CD14-positive monocyte (primary cell): Measurements from ENCODE around the gene NAV1. TPM values are rescaled to one million over a fixed set of nuclear protein-coding genes. Genes with fewer than 3 reads are reported as not detected.
"Not testable (repeated sequence)": the region's sequence is repeated elsewhere in the genome, so short reads cannot be mapped to it uniquely, and the experiment has no call there.

Experiments used
- DNase-seq, 3 donors: peaks; one replicate each; pipeline ENCODE4 v3.0.0-alpha.2; 2011 to 2022
- H2AFZ ChIP-seq: 2 replicates; pipeline ENCODE4 v1.6.0; 2012; ENCODE audit warnings: mild to moderate bottlenecking, low read depth, low read length, inconsistent platforms; ENCODE audit not compliant: insufficient read depth, poor library complexity, severe bottlenecking
- H3K27ac ChIP-seq, 2 donors: 1 replicate in 1 of 2; 2 replicates in 1 of 2; pipeline ENCODE4 v1.5.1; 2012 to 2013; ENCODE audit warnings: low read length in 2 of 2, control low read depth in 1 of 2, inconsistent platforms in 1 of 2, low read depth in 1 of 2, mild to moderate bottlenecking in 1 of 2
- H3K27me3 ChIP-seq, 2 donors: one replicate each; pipeline versions ENCODE4 v1.6.0 to v1.6.1; 2011 to 2013; ENCODE audit warnings: low read length in 2 of 2; ENCODE audit not compliant: control insufficient read depth in 2 of 2, insufficient read depth in 2 of 2
- H3K36me3 ChIP-seq, 2 donors: replicated peaks in 1 of 2; 1 replicate in 1 of 2; 2 replicates in 1 of 2; pipeline versions ENCODE4 v1.5.1 to v1.6.1; 2012 to 2013; ENCODE audit warnings: low read length in 2 of 2, control low read depth in 1 of 2, inconsistent platforms in 1 of 2, mild to moderate bottlenecking in 1 of 2; ENCODE audit not compliant: insufficient read depth in 2 of 2, control insufficient read depth in 1 of 2
- H3K4me1 ChIP-seq, 2 donors: 1 replicate in 1 of 2; 2 replicates in 1 of 2; pipeline versions ENCODE4 v1.5.1 to v1.6.1; 2012 to 2013; ENCODE audit warnings: low read length in 2 of 2, control low read depth in 1 of 2, inconsistent platforms in 1 of 2, mild to moderate bottlenecking in 1 of 2, moderate library complexity in 1 of 2; ENCODE audit not compliant: insufficient read depth in 2 of 2, control insufficient read depth in 1 of 2
- H3K4me2 ChIP-seq: replicated peaks from 2 replicates; pipeline ENCODE3; 2012; ENCODE audit warnings: low read length, moderate library complexity, mild to moderate bottlenecking; ENCODE audit not compliant: poor library complexity, severe bottlenecking; ENCODE audit errors: extremely low read depth
- H3K4me3 ChIP-seq, 3 experiments: fragments of 200-600 bp in 1 of 3; sonication (generic) in 1 of 3; replicated peaks in 1 of 3; 1 replicate in 2 of 3; 2 replicates in 1 of 3; pipeline ENCODE4 v1.5.1; 2011 to 2013; ENCODE audit warnings: low read length in 3 of 3, mild to moderate bottlenecking in 3 of 3, control low read depth in 2 of 3, low read depth in 2 of 3, inconsistent platforms in 1 of 3, moderate library complexity in 1 of 3
- H3K79me2 ChIP-seq: 2 replicates; pipeline ENCODE4 v1.6.0; 2012; ENCODE audit warnings: mild to moderate bottlenecking, control low read depth, inconsistent platforms, low read length, moderate library complexity; ENCODE audit not compliant: insufficient read depth
- H3K9ac ChIP-seq: 2 replicates; pipeline ENCODE4 v1.6.0; 2017; ENCODE audit warnings: low read length, mild to moderate bottlenecking; ENCODE audit not compliant: insufficient read depth, poor library complexity, severe bottlenecking
- H3K9me3 ChIP-seq, 2 donors: replicated peaks in 1 of 2; 1 replicate in 1 of 2; 2 replicates in 1 of 2; pipeline versions ENCODE4 v1.5.1 to v1.6.1; 2012 to 2013; ENCODE audit warnings: low read length in 2 of 2, control low read depth in 1 of 2; ENCODE audit not compliant: control insufficient read depth in 1 of 2, insufficient read depth in 1 of 2
- H4K20me1 ChIP-seq: 2 replicates; pipeline ENCODE4 v1.6.0; 2012; ENCODE audit warnings: mild to moderate bottlenecking, low read length, control low read depth, moderate library complexity; ENCODE audit not compliant: insufficient read depth
- H3K27ac Mint-ChIP-seq, 7 donors: one replicate each; pipeline ENCODE4 v1.8.0; 2020; ENCODE audit warnings: mild to moderate bottlenecking in 7 of 7, mixed read lengths in 7 of 7, moderate library complexity in 6 of 7, inconsistent platforms in 2 of 7
- H3K27me3 Mint-ChIP-seq, 3 donors: one replicate each; pipeline ENCODE4 v1.8.0; 2021 to 2022; ENCODE audit warnings: low read depth in 3 of 3, mild to moderate bottlenecking in 3 of 3, mixed read lengths in 3 of 3, moderate library complexity in 3 of 3, inconsistent platforms in 1 of 3
- H3K36me3 Mint-ChIP-seq, 2 donors: one replicate each; pipeline ENCODE4 v1.8.0; 2020; ENCODE audit warnings: mixed read lengths in 2 of 2, inconsistent platforms in 1 of 2, mild to moderate bottlenecking in 1 of 2
- H3K4me1 Mint-ChIP-seq: one replicate; pipeline ENCODE4 v1.8.0; 2020; ENCODE audit warnings: mild to moderate bottlenecking, mixed read lengths
- H3K4me3 Mint-ChIP-seq, 2 donors: one replicate each; pipeline ENCODE4 v1.8.0; 2020; ENCODE audit warnings: mild to moderate bottlenecking in 2 of 2, mixed read lengths in 2 of 2, moderate library complexity in 1 of 2
- H3K9me3 Mint-ChIP-seq, 7 donors: one replicate each; pipeline ENCODE4 v1.8.0; 2020 to 2022; ENCODE audit warnings: mixed read lengths in 7 of 7, mild to moderate bottlenecking in 6 of 7, moderate library complexity in 6 of 7, inconsistent platforms in 2 of 7
- CTCF ChIP-seq: fragments of 200-600 bp; IDR thresholded peaks from one replicate; pipeline ENCODE4 v1.8.0; 2022; ENCODE audit warnings: antibody characterized with exemption, mild to moderate bottlenecking
- WGBS: methylation state at CpG from one replicate; pipeline ENCODE4 v1.1.5; 2013; ENCODE audit warnings: missing lambda C conversion rate; ENCODE audit not compliant: insufficient coverage; 5-methylcytosine and 5-hydroxymethylcytosine counted together
- intact Hi-C, 2 donors: fragments of 100-400 bp; cut with micrococcal nuclease; formaldehyde crosslinking; loops; one replicate each; pipeline versions ENCODE4 v1.15.0 to v1.15.1; 2023
- polyA plus RNA-seq, 3 donors: library from polyadenylated mRNA; depleted of rRNA in 1 of 3; unstranded in 2 of 3; stranded (reverse) in 1 of 3; fragments of 300-500 nt in 2 of 3; fragments of >200 nt in 1 of 3; fragmentation: Illumina TruSeq in 2 of 3; gene quantifications; 1 replicate in 2 of 3; 2 replicates in 1 of 3; pipeline ENCODE4 v1.2.3, GENCODE V29; 2012 to 2021

NAV1 gene
- polyA plus RNA-seq, 3 donors, result 0.37 to 1.4 (median 0.89) TPM

DNA sequence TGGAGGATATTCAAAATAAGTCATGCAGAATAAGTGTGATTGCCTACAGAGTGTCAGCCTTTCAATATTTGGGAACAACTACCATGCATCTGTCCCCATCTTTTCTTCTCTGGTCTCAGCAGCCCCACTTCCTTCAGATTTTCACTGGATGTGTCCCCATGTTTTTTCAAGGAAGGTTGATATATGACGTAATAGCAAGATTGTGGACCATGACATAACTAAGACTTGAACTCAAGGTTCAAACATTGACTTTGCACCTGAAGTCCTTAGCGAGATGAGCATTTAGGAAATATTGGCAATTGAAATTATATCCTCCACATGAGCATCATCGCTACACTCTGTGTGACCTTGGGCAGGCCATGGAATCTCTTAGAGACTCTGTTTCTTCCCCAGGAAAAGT lies 5.8 kb downstream of the NAV1 start:
- peaks cover 61% of the 10 kb centered on the region for H3K4me1 Mint-ChIP-seq
- no peak overlapping the region for H3K27ac ChIP-seq
- TF ChIP-seq CTCF, result no peak
- H3K27me3 ChIP-seq, result peaks cover 8 to 11% of the 10 kb centered on the region in 2 donors
- H2AFZ ChIP-seq, result no peak overlapping the region
- H3K9me3 Mint-ChIP-seq, result peaks cover 0 to 9% (median 0%) of the 10 kb centered on the region in 7 donors
- peak overlapping the region in 1 of 2 donors; percentile 49 for H3K4me3 Mint-ChIP-seq
- H4K20me1 ChIP-seq, result no peaks in the 10 kb centered on the region
- intact Hi-C loops, result no loop called here
- no peaks in the 10 kb centered on the region for H3K9me3 ChIP-seq
- peaks cover 10 to 22% (median 10%) of the 10 kb centered on the region in 3 donors for H3K27me3 Mint-ChIP-seq
- no peaks in the 10 kb centered on the region for H3K79me2 ChIP-seq
- H3K36me3 Mint-ChIP-seq, result peaks cover 0 to 10% of the 10 kb centered on the region in 2 donors
- no peaks in the 10 kb centered on the region for H3K36me3 ChIP-seq
- H3K9ac ChIP-seq, result no peak overlapping the region
- peak overlapping the region in 4 of 7 donors; percentile 32 to 74 (median 64) for H3K27ac Mint-ChIP-seq
- DNase-seq, result no peak
- no peak overlapping the region for H3K4me3 ChIP-seq
- WGBS, result 100% methylated on average over 2 of the region's 3 CpGs
- H3K4me1 ChIP-seq, result peaks cover 47 to 58% of the 10 kb centered on the region in 2 donors
- no peak overlapping the region for H3K4me2 ChIP-seq

- H3K27me3 ChIP-seq, result no peaks in the 10 kb centered on the region
- no peak overlapping the region for H3K4me2 ChIP-seq
- Mint-ChIP-seq H3K36me3 (peaks cover 0 to 7% of the 10 kb centered on the region in 2 donors), H3K4me1 (peaks cover 53% of the 10 kb centered on the region), H3K4me3 (no peak overlapping the region), H3K27ac (peak overlapping the region in 2 of 7 donors; percentile 9 to 69), H3K27me3 (peaks cover 1 to 10% (median 2%) of the 10 kb centered on the region in 3 donors), H3K9me3 (peaks cover 0 to 3% (median 0%) of the 10 kb centered on the region in 7 donors)
- no peaks in the 10 kb centered on the region for H4K20me1 ChIP-seq
- peak overlapping the region; percentile 33 for H2AFZ ChIP-seq
- intact Hi-C loops, result no loop called here
- H3K27ac ChIP-seq, result no peak overlapping the region
- no peaks in the 10 kb centered on the region for H3K79me2 ChIP-seq
- WGBS, result 0% methylated on average over 2 of the region's 9 CpGs
- H3K9ac ChIP-seq, result no peak overlapping the region
- no peak overlapping the region for H3K4me3 ChIP-seq
- no peaks in the 10 kb centered on the region for H3K9me3 ChIP-seq
- TF ChIP-seq CTCF, result no peak
- DNase-seq, result peak in 1 of 3 donors; percentile 66
- H3K36me3 ChIP-seq, result no peaks in the 10 kb centered on the region
- peaks cover 42 to 52% of the 10 kb centered on the region in 2 donors for H3K4me1 ChIP-seq
Measured at GRCh38 chr1:201545851-201546492, 7.0 kb downstream of the NAV1 start.

DNA sequence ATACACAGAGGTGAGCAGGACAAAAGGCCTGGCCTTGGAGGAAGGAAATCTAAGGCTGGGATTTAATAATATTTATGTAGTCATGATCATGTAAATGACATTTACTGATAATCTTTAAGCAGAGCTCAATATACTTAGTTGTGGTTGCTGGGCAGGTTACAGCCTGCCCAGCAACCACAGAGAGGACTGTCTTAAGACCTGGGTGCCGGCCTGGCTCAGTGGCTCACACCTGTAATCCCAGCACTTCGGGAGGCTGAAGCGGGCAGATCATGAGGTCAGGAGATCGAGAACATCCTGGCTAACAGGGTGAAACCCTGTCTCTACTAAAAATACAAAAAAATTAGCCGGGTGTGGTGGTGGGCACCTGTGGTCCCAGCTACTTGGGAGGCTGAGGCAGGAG lies 10.6 kb downstream of the NAV1 start:
- H2AFZ ChIP-seq, H3K27ac Mint-ChIP-seq, H3K9me3 Mint-ChIP-seq, H3K9me3 ChIP-seq, H3K27me3 Mint-ChIP-seq, intact Hi-C loops, H4K20me1 ChIP-seq, H3K36me3 ChIP-seq, H3K9ac ChIP-seq, H3K4me2 ChIP-seq, H3K27me3 ChIP-seq, H3K4me3 Mint-ChIP-seq, H3K27ac ChIP-seq, H3K36me3 Mint-ChIP-seq, H3K4me3 ChIP-seq, H3K79me2 ChIP-seq, DNase-seq: not testable (repeated sequence)
- H3K4me1 Mint-ChIP-seq, result peaks cover 53% of the 10 kb centered on the region
- WGBS, result 100% methylated on average over 3 of the region's 5 CpGs
- H3K4me1 ChIP-seq, result peaks cover 31 to 43% of the 10 kb centered on the region in 2 donors
